WTC11 (cell line): ENCODE results near the gene CLEC2D.

ENCODE experiments used
- CTCF ChIP-seq: fragments of 200-600 bp; IDR thresholded peaks from 2 replicates; pipeline ENCODE4 v1.8.0; 2022; ENCODE audit warnings: antibody characterized with exemption
- IRF1 ChIP-seq: sonication (generic); formaldehyde crosslinking; IDR thresholded peaks from 2 replicates; pipeline ENCODE4 v1.8.0; 2023; ENCODE audit warnings: missing genetic modification reagents
- JUN ChIP-seq: sonication (generic); formaldehyde crosslinking; IDR thresholded peaks from 2 replicates; pipeline ENCODE4 v1.8.0; 2023; ENCODE audit warnings: mild to moderate bottlenecking, missing genetic modification reagents
- NR2C2 ChIP-seq: sonication (generic); formaldehyde crosslinking; IDR thresholded peaks from 2 replicates; pipeline ENCODE4 v1.8.0; 2022; ENCODE audit warnings: mild to moderate bottlenecking, missing genetic modification reagents
- TP53 ChIP-seq: sonication (generic); formaldehyde crosslinking; IDR thresholded peaks from 2 replicates; pipeline ENCODE4 v1.8.1; 2023; ENCODE audit warnings: mild to moderate bottlenecking, missing genetic modification reagents
- ZBTB21 ChIP-seq: sonication (generic); formaldehyde crosslinking; IDR thresholded peaks from 2 replicates; pipeline ENCODE4 v1.8.1; 2023; ENCODE audit warnings: mild to moderate bottlenecking, missing genetic modification reagents, borderline replicate concordance

GRCh38 chr12:9667403-9668160 is 1.9 kb upstream of the CLEC2D start:
- TF ChIP-seq CTCF (no peak), IRF1 (CRISPR knock-in tag) (no peak), ZBTB21 (no peak), NR2C2 (no peak), JUN (CRISPR knock-in tag) (no peak), TP53 (CRISPR knock-in tag) (no peak)
